ENCODE measurements around the gene MED25.

Gene MED25

DNA sequence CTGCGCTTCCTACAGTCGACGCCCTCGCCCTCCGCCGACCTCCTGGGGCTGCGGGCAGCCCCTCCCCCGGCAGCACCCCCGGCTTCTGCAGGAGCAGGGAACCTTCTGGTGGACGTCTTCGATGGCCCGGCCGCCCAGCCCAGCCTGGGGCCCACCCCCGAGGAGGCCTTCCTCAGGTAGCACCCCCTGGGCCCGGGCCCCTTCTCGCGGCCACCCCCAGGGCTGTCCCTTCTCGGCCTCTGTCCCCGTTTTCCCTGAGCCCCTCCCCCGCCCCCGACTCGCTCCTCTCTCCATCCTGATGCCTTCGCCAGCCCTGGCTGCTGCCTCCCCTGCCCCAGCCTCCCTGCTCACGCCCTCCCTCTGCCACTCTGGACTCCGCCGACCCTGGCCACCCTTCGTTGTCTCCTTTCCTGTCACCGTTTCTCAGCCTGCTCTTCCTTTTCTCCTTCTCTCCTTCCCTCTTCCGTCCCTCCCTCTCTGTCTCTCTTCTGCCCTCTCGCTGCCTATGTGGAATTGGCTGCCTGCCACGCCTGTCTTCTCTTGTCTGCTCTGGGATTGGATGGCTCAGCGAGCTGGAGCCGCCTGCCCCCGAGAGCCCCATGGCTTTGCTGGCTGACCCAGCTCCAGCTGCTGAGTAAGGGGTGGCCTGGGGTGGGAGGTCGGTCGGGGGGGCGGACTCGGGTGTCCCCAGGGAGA, 16.0 kb upstream of the MED25 start:
- TF ChIP-seq EGR1 (IDR thresholded peaks at IDR 0.05) (no peak), NFIC (IDR thresholded peaks at IDR 0.05) (no peak), CEBPB (IDR thresholded peaks at IDR 0.05) (no peak), FOXM1 (IDR thresholded peaks at IDR 0.05; ENCODE audit: borderline replicate concordance, low read depth) (no peak), RAD21 (IDR thresholded peaks at IDR 0.05; ENCODE audit: low read depth) (no peak), CREB1 (IDR thresholded peaks at IDR 0.05; ENCODE audit: low read depth) (no peak), TEAD4 (IDR thresholded peaks at IDR 0.05) (no peak), TCF12 (IDR thresholded peaks at IDR 0.05; ENCODE audit: low read depth) (no peak), TAF1 (IDR thresholded peaks at IDR 0.05; ENCODE audit: low read depth) (no peak), YY1 (IDR thresholded peaks at IDR 0.05; ENCODE audit: low read depth) (no peak), ZBTB7A (IDR thresholded peaks at IDR 0.05; ENCODE audit: low read depth) (no peak), EP300 (IDR thresholded peaks at IDR 0.05; ENCODE audit: borderline replicate concordance) (no peak)
- TF ChIP-seq, protein P1, sequence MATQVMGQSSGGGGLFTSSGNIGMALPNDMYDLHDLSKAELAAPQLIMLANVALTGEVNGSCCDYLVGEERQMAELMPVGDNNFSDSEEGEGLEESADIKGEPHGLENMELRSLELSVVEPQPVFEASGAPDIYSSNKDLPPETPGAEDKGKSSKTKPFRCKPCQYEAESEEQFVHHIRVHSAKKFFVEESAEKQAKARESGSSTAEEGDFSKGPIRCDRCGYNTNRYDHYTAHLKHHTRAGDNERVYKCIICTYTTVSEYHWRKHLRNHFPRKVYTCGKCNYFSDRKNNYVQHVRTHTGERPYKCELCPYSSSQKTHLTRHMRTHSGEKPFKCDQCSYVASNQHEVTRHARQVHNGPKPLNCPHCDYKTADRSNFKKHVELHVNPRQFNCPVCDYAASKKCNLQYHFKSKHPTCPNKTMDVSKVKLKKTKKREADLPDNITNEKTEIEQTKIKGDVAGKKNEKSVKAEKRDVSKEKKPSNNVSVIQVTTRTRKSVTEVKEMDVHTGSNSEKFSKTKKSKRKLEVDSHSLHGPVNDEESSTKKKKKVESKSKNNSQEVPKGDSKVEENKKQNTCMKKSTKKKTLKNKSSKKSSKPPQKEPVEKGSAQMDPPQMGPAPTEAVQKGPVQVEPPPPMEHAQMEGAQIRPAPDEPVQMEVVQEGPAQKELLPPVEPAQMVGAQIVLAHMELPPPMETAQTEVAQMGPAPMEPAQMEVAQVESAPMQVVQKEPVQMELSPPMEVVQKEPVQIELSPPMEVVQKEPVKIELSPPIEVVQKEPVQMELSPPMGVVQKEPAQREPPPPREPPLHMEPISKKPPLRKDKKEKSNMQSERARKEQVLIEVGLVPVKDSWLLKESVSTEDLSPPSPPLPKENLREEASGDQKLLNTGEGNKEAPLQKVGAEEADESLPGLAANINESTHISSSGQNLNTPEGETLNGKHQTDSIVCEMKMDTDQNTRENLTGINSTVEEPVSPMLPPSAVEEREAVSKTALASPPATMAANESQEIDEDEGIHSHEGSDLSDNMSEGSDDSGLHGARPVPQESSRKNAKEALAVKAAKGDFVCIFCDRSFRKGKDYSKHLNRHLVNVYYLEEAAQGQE (IDR thresholded peaks at IDR 0.05; ENCODE audit: low read depth) = no peak
- TF ChIP-seq, protein P2, sequence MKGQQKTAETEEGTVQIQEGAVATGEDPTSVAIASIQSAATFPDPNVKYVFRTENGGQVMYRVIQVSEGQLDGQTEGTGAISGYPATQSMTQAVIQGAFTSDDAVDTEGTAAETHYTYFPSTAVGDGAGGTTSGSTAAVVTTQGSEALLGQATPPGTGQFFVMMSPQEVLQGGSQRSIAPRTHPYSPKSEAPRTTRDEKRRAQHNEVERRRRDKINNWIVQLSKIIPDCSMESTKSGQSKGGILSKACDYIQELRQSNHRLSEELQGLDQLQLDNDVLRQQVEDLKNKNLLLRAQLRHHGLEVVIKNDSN (IDR thresholded peaks at IDR 0.05) = no peak
- TF ChIP-seq, protein P3, sequence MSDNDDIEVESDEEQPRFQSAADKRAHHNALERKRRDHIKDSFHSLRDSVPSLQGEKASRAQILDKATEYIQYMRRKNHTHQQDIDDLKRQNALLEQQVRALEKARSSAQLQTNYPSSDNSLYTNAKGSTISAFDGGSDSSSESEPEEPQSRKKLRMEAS (IDR thresholded peaks at IDR 0.05) = no peak

DNA sequence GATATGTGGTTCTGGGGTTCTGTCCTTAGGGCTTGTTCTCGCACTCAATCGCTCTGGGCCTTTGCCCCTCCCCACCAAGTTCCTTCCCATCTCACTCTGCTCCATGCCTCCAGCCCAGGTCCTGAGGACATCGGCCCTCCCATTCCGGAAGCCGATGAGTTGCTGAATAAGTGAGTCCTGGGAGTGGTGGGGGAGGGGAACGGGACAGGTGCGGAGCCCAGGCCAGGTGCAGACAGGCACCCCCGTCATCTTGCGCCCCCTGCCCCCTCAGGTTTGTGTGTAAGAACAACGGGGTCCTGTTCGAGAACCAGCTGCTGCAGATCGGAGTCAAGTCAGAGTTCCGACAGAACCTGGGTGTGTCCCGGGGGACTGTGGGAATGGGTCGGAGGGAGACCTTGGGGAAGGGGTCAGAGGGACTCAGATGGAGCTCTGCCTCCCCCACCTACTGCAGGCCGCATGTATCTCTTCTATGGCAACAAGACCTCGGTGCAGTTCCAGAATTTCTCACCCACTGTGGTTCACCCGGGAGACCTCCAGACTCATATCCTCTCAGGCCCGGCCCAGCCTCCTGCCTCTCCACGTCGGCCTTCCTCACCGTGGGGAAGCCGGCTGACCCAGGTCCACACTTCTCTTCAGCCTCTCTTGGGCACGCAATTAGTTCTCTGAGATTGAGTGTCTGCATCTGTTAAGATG, 15.1 kb upstream of the MED25 start:
- TF ChIP-seq TEAD4 (IDR thresholded peaks at IDR 0.05) = no peak
- TF ChIP-seq, protein P3 (IDR thresholded peaks at IDR 0.05) = no peak

DNA sequence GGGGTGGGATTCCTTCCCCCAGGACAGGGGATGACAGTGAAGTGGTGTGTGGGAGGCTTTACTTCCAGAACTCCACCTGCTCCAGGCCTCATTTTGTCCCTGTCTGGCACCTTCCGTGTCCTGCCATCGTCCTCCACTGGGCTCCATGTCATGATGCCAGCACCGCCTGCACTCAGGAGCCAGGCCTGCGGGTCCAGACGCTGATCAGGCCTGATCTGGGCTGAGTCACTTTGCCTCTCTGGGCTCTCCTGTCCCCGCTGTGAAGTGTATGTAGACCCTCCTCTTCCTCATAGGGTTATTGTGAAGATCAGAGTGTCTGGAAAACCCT, 14.6 kb upstream of the MED25 start:
- TF ChIP-seq ZBTB7A (IDR thresholded peaks at IDR 0.05; ENCODE audit: low read depth) = no peak
- TF ChIP-seq TCF12 (IDR thresholded peaks at IDR 0.05; ENCODE audit: low read depth) = no peak
- no peak for TF ChIP-seq YY1 (IDR thresholded peaks at IDR 0.05; ENCODE audit: low read depth)
- no peak for TF ChIP-seq TAF1 (IDR thresholded peaks at IDR 0.05; ENCODE audit: low read depth)
- no peak for TF ChIP-seq EP300 (IDR thresholded peaks at IDR 0.05; ENCODE audit: borderline replicate concordance)
- TF ChIP-seq, protein P3 (IDR thresholded peaks at IDR 0.05) = no peak
- TF ChIP-seq EGR1 (IDR thresholded peaks at IDR 0.05) = no peak
- TF ChIP-seq RAD21 (IDR thresholded peaks at IDR 0.05; ENCODE audit: low read depth) = no peak
- TF ChIP-seq TEAD4 (IDR thresholded peaks at IDR 0.05) = no peak
- no peak for TF ChIP-seq CREB1 (IDR thresholded peaks at IDR 0.05; ENCODE audit: low read depth)
- TF ChIP-seq FOXM1 (IDR thresholded peaks at IDR 0.05; ENCODE audit: borderline replicate concordance, low read depth) = no peak
- TF ChIP-seq, protein P2 (IDR thresholded peaks at IDR 0.05) = no peak
- no peak for TF ChIP-seq CEBPB (IDR thresholded peaks at IDR 0.05)
- TF ChIP-seq NFIC (IDR thresholded peaks at IDR 0.05) = no peak
- TF ChIP-seq, protein P1 (IDR thresholded peaks at IDR 0.05; ENCODE audit: low read depth) = no peak

DNA sequence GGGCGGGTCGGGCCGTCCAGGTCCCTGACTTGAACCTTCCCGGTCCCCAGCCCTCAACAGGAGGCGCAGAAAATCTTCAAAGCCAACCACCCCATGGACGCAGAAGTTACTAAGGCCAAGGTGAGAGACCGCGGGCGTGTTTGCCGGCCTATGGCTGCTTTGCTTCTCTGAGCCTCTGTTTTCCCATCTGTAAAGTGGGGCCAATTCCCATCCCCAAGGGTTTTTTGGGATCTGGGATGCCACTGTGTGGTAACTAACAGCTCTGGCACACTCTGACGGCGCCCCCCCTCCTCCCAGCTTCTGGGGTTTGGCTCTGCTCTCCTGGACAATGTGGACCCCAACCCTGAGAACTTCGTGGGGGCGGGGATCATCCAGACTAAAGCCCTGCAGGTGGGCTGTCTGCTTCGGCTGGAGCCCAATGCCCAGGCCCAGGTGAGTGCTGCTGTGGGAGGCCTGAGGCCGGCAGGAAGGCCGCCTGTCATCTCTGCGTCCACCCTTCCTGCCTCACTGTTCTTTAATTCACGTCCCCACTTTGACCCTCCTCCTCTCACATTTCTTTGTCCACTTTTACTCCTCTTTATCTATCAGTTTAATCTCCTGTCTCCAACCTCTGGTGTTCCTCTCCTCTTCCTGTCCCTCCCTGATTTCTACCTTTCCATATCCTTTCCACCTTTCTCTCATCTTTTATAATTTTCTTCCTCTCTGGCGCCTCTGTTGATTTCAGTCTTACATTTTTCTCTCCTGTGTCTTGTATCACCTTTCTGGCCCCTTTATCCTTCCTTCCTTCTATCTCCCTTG, 12.1 kb upstream of the MED25 start:
- TF ChIP-seq CREB1 (IDR thresholded peaks at IDR 0.05; ENCODE audit: low read depth) = no peak
- no peak for TF ChIP-seq EP300 (IDR thresholded peaks at IDR 0.05; ENCODE audit: borderline replicate concordance)
- TF ChIP-seq ZBTB7A (IDR thresholded peaks at IDR 0.05; ENCODE audit: low read depth) = no peak
- TF ChIP-seq, protein P3 (IDR thresholded peaks at IDR 0.05) = no peak
- no peak for TF ChIP-seq TCF12 (IDR thresholded peaks at IDR 0.05; ENCODE audit: low read depth)
- no peak for TF ChIP-seq YY1 (IDR thresholded peaks at IDR 0.05; ENCODE audit: low read depth)
- TF ChIP-seq TAF1 (IDR thresholded peaks at IDR 0.05; ENCODE audit: low read depth) = no peak
- TF ChIP-seq, protein P2 (IDR thresholded peaks at IDR 0.05) = no peak
- TF ChIP-seq FOXM1 (IDR thresholded peaks at IDR 0.05; ENCODE audit: borderline replicate concordance, low read depth) = no peak
- TF ChIP-seq, protein P1 (IDR thresholded peaks at IDR 0.05; ENCODE audit: low read depth) = no peak
- TF ChIP-seq EGR1 (IDR thresholded peaks at IDR 0.05) = no peak
- no peak for TF ChIP-seq RAD21 (IDR thresholded peaks at IDR 0.05; ENCODE audit: low read depth)
- no peak for TF ChIP-seq CEBPB (IDR thresholded peaks at IDR 0.05)

Data from Ishikawa (cell line).